GM12864 (cell line): ENCODE results near the gene PALLD.

Experiments
- DNase-seq: peaks from one replicate; pipeline ENCODE4 v3.0.0-alpha.2; 2011; ENCODE audit warnings: low read depth
- H3K4me3 ChIP-seq: 2 replicates; pipeline ENCODE4 v1.5.1; 2011; ENCODE audit warnings: mild to moderate bottlenecking, low read depth, low read length, control low read depth
- TF ChIP-seq, protein P1 (sequence below): IDR thresholded peaks from 2 replicates; pipeline ENCODE4 v1.5.1; 2011; ENCODE audit warnings: low read depth, mild to moderate bottlenecking, moderate library complexity, low read length, control low read depth, inconsistent platforms; ENCODE audit errors: missing control alignments

PALLD gene

DNA sequence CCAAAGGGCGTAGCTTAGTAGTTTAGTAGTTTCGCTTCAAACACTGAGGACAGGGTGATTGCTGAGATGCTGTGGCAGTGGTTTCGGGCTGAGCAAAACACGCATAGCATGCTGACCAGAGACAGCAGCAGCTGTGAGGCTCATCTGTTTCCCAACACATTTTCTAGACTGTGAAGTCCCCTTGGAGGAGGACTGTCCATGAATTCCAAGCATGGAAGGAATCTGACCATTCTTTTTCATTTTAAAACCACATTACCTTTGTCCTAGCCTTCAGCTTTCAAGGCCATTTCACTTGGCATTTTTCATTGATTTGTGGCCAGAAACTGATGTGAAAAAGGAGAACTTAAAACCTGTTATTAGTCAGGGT lies 240.9 kb downstream of the PALLD start:
- H3K4me3 ChIP-seq = no peak overlapping the region
- TF ChIP-seq, protein P1, sequence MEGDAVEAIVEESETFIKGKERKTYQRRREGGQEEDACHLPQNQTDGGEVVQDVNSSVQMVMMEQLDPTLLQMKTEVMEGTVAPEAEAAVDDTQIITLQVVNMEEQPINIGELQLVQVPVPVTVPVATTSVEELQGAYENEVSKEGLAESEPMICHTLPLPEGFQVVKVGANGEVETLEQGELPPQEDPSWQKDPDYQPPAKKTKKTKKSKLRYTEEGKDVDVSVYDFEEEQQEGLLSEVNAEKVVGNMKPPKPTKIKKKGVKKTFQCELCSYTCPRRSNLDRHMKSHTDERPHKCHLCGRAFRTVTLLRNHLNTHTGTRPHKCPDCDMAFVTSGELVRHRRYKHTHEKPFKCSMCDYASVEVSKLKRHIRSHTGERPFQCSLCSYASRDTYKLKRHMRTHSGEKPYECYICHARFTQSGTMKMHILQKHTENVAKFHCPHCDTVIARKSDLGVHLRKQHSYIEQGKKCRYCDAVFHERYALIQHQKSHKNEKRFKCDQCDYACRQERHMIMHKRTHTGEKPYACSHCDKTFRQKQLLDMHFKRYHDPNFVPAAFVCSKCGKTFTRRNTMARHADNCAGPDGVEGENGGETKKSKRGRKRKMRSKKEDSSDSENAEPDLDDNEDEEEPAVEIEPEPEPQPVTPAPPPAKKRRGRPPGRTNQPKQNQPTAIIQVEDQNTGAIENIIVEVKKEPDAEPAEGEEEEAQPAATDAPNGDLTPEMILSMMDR = no peak
- no peak for DNase-seq

DNA sequence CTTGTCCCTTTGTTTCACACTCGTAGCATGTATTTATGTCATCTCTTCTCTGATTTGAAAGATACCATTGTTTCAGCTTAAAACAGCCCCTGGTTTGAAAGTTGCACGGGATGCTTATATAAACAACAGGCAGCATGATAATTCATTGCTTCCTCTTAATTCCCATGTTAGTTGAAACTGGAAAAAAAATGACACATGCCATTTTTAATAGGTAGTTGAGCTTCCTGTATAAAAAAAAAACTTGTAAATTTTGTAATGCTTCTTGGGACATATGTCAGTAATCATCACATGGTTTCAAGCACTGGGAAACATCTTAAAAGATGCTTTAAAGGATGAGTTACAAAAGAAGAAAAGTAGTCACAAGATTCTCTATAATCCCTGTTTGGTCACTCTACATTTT lies 243.0 kb downstream of the PALLD start:
- DNase-seq = no peak
- H3K4me3 ChIP-seq = no peak overlapping the region
- TF ChIP-seq, protein P1 = no peak

DNA sequence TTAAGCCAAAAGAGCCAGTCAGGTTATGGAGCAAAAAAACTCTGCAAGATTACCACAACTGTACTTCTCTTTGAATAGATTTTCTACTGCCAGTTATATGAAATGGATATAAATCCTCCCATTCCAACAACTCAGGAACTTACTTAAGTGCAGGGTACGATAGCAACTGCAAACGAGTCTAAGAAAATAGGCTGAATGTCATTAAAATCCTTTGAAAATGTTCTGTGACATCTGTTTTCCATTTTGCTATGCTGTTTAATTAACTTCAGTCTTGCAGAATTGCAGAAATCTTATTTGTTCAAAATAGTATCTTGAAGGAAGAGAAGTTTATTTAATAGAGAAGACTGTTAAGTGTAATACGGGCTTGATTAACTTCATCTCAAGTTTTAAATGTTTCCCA lies 243.8 kb downstream of the PALLD start:
- TF ChIP-seq, protein P1 = no peak
- DNase-seq = no peak
- no peak overlapping the region for H3K4me3 ChIP-seq

DNA sequence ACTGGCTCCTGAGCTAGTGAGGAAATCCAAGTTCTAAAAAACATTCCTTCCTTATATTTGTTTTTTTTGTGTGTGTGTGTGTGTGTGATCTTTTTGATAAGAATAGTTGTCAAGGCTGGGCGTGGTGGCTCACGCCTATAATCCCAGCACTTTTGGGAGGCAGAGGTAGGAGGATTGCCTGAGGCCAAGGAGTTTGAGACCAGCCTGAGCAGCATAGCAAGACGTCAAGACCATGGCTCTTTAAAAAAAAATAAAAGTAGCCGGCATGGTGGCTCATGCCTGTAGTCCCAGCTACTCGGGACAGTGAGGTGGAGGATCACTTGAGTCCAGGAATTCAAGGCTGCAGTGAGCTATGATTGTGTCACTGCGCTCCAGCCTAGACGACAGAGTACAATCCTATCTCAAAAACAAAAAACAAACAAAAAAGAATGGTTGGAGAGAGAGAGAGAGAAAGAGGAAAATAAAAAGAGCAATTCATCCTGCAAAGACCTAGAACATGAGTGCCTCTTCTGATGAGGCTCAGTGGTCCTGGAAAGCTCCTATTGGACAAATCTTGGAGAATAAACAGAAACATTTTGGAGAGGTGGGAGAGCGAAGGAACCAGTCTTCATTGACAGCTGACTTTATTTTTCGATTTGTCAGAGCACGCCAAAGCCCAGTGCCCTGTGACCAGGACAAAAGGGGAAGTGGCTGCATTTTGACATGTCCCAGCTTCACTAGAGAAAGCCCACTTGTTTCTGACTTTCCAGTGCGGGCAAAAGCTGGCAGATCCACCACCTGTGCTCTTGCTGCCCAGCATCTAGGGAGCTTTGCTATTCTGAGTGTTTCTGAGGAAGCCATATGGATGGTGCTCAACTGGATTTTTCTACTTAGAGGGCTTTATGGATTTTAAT lies 244.7 kb downstream of the PALLD start:
- TF ChIP-seq, protein P1 = no peak
- H3K4me3 ChIP-seq = no peak overlapping the region
- no peak for DNase-seq

DNA sequence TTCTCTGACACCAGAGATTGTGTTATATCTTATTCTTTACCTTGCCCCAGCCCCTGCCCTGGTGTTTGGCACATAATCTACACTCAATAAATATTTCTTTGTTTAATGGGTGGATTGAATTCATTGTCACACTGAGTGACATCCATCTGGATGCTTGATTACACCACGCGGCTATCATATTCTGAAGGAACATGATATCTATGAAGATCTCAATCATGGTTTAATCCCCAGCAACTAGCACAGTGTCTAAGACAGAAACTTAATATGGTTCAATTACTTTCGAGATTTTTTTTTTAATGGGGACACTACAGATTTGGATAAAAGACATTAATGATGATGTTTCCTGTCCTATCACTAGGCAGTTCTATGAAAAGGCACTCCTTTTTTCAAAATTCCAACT lies 246.3 kb downstream of the PALLD start:
- H3K4me3 ChIP-seq = no peak overlapping the region
- DNase-seq = no peak
- TF ChIP-seq, protein P1 = no peak

DNA sequence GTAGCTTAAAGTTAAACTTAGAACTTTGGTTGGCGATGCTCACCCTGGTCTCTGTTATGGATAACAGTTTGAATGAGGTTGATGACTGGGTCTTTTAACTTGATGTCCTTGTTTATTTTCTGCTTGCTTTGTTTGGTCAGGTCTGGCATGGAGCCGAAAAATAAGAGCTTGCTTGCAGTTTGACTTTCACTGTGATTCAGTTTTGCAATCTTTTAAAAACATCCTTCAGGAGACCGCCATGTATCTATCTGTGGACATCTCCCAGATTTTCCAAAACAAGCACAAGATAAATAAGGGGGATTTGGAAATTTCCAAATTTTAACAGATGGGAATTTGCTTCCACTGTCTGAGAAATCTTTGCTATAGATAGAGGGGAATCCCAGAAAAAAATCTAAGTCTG lies 246.7 kb downstream of the PALLD start:
- H3K4me3 ChIP-seq = no peak overlapping the region
- no peak for DNase-seq
- TF ChIP-seq, protein P1 = no peak

DNA sequence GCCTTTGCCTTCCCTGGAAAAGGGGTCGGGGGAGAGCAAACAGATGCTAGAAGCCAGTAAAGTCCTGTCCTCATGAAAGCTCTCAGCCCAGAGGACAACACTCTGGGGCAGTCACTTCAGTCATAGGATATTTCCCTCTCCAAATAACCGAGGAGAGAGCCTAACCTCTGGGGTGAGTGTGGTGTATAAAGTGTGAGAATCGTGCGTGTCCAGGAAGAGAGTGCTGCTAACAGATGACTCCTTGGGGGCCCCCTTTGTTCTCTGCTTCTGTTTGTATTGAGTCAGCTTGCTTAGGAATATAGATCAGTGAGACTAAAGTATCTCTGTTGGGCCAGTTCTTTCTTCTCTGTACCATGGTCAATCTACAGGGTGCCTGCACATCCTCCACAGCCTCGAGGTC lies 247.2 kb downstream of the PALLD start:
- no peak overlapping the region for H3K4me3 ChIP-seq
- no peak for DNase-seq
- TF ChIP-seq, protein P1 = no peak
